Panc1 (cell line): ENCODE data around the gene KCNQ2. TPM values are rescaled to one million over a fixed set of nuclear protein-coding genes. Genes with fewer than 3 reads are reported as not detected.

ENCODE experiments used
- ATAC-seq: fragments of 200-7000 bp; cut with Tn5 transposase; 2 replicates; pipeline ENCODE4 v1.9.1; 2020; ENCODE audit warnings: mild to moderate bottlenecking, moderate library complexity
- BruUV-seq: library from RNA; stranded (reverse); fragments of 400-500 nt; replicated peaks from 2 replicates; lab custom pipeline; 2021; lab: Mats Ljungman, UMichigan
- CTCF ChIA-PET: fragments of 300-600 bp; sonication (Branson Sonifier 250); formaldehyde crosslinking; loops from one replicate; lab custom pipeline; 2022; ENCODE audit warnings: antibody characterized with exemption; lab: Charles Lee
- POLR2A ChIA-PET: fragments of 300-600 bp; sonication (Branson Sonifier 250); formaldehyde crosslinking; loops from one replicate; lab custom pipeline; 2022; ENCODE audit warnings: antibody characterized with exemption; lab: Charles Lee
- DNase-seq: peaks from one replicate; pipeline ENCODE4 v3.0.0-alpha.2; 2010; ENCODE audit warnings: low read depth, low spot score
- H3K27ac ChIP-seq: 2 replicates; pipeline ENCODE4 v1.5.1; 2011; ENCODE audit warnings: mild to moderate bottlenecking, low read length, inconsistent platforms
- H3K27me3 ChIP-seq: fragments of 200-500 bp; sonication (Bioruptor generic); 2 replicates; pipeline ENCODE4 v1.6.0; 2014; ENCODE audit warnings: low read length, inconsistent platforms; ENCODE audit not compliant: control insufficient read depth, insufficient read depth
- H3K36me3 ChIP-seq: fragments of 200-500 bp; sonication (Bioruptor generic); 2 replicates; pipeline ENCODE4 v1.5.1; 2014; ENCODE audit warnings: inconsistent platforms, mild to moderate bottlenecking, low read length, moderate library complexity; ENCODE audit not compliant: control insufficient read depth, insufficient read depth
- H3K4me1 ChIP-seq: 2 replicates; pipeline ENCODE4 v1.5.1; 2011; ENCODE audit warnings: inconsistent platforms, mild to moderate bottlenecking, low read length, moderate library complexity; ENCODE audit not compliant: control insufficient read depth, insufficient read depth
- H3K4me3 ChIP-seq, 2 experiments: 2 replicates each; pipeline ENCODE4 v1.5.1; 2011 to 2012; ENCODE audit warnings: low read depth in 2 of 2, low read length in 2 of 2, mild to moderate bottlenecking in 2 of 2, inconsistent platforms in 1 of 2, moderate library complexity in 1 of 2
- H3K9me3 ChIP-seq: fragments of 200-500 bp; sonication (Bioruptor generic); 2 replicates; pipeline ENCODE4 v1.5.1; 2014; ENCODE audit warnings: low read depth, mild to moderate bottlenecking, inconsistent platforms, low read length, moderate library complexity; ENCODE audit not compliant: control insufficient read depth, insufficient read depth
- CTCF ChIP-seq: fragments of 450-650 bp; IDR thresholded peaks from 2 replicates; pipeline ENCODE4 v1.5.1; 2017; ENCODE audit warnings: mild to moderate bottlenecking
- POLR2AphosphoS5 ChIP-seq: IDR thresholded peaks from 2 replicates; pipeline ENCODE4 v1.6.1; 2012; ENCODE audit warnings: mild to moderate bottlenecking, low read depth, low read length, moderate library complexity
- REST ChIP-seq, 2 experiments: IDR thresholded peaks; 2 replicates each; pipeline ENCODE4 v1.6.1; 2011 to 2012; ENCODE audit warnings: low read depth in 2 of 2, control low read depth in 1 of 2, low read length in 1 of 2, mild to moderate bottlenecking in 1 of 2, moderate library complexity in 1 of 2; ENCODE audit not compliant: insufficient read depth in 1 of 2
- SIN3A ChIP-seq: IDR thresholded peaks from 2 replicates; pipeline ENCODE4 v1.6.1; 2012; ENCODE audit warnings: low read depth, mild to moderate bottlenecking, low read length, moderate library complexity, borderline replicate concordance; ENCODE audit not compliant: insufficient read depth
- TCF7L2 ChIP-seq: IDR thresholded peaks from 2 replicates; pipeline ENCODE4 v1.6.1; 2011; ENCODE audit warnings: mild to moderate bottlenecking, low read depth, low read length, inconsistent platforms
- in situ Hi-C: cut with HindIII; loops from 2 replicates; pipeline ENCODE4 v1.10.0; 2016; ENCODE audit warnings: low sequenced_read_pairs, low pct_unique_long_range_greater_than_20kb
- intact Hi-C: fragments of 100-400 bp; cut with micrococcal nuclease; formaldehyde crosslinking; loops from one replicate; pipeline ENCODE4 v1.10.0; 2022; ENCODE audit not compliant: unreplicated experiment
- total RNA-seq: library from RNA; stranded (reverse); gene quantifications from one replicate; pipeline ENCODE4 v1.2.1, GENCODE V29; 2021; ENCODE audit not compliant: unreplicated experiment

KCNQ2 gene
- total RNA-seq, 1 experiment from 2014 or later, result 19.4 TPM

- H3K27ac ChIP-seq, result no peak overlapping the region
- ChIA-PET POLR2A (no interaction called here), CTCF (interaction anchor here (0.9 kb wide), 1 partner anchor 52 kb away, joined by 3 read pairs; no protein-coding TSS in a partner anchor)
Observed at GRCh38 chr20:63444548-63444947, 27.9 kb downstream of the KCNQ2 start.

DNA sequence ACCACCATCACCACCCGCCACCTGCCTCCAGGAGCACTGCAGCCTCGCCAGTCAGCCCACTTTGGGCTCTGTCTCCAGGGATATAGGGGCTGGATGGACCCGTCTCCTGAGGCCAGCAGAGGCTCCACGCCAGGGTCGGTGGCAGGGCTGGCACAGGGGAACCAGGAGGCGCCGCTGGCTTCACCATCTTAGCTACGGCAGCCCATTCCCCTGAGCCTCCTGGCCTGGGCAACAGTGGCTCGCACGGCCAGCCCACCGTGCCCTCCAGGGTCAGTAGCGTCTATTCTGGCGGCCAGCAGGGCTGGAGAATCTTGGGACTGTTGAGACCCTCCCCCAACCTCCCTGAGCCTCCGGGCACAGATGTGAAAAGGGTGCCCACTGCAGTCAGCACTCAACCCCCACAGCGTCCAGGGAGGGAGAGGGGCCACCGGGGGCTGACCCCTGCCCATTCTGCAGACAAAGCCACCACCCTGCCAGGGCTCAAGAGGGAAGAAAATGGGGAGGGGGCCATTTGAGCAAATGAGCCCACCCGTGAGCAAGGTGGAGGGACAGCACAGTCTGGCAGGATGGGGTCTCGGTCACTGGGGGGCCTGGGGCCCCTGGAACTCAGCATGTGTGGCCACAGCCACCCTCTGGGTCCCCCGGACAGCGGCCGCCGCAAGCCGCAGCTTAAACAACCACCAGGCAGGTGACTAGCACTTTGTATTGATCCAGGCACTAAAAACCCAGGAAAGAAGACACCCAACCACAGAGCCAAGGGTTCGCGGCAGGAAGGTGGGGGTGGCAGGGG is 28.7 kb downstream of the KCNQ2 start:
- peaks cover 9% of the 10 kb centered on the region; the same call in 1 of the 2 replicates for H3K4me1 ChIP-seq
- H3K27ac ChIP-seq, result no peak overlapping the region
- TF ChIP-seq CTCF (no peak), SIN3A (no peak), TCF7L2 (no peak), REST (IDR thresholded peaks at IDR 0.05; ENCODE audit: insufficient read depth in 1 of 2, low read depth in 2 of 2, low read length in 1 of 2) (no peak), POLR2AphosphoS5 (no peak)
- no peaks in the 10 kb centered on the region for H3K36me3 ChIP-seq
- intact Hi-C loops (no loop called here), in situ Hi-C loops (no loop called here)
- H3K9me3 ChIP-seq, result no peaks in the 10 kb centered on the region
- no peaks in the 10 kb centered on the region for H3K27me3 ChIP-seq
- DNase-seq (no peak), ATAC-seq (no peak)
- BruUV-seq, result no TSS peak
- CTCF ChIA-PET, result no interaction called here
- POLR2A ChIA-PET, result no interaction called here
- no peak overlapping the region for H3K4me3 ChIP-seq

More at GRCh38 chr20:63444548-63444947, 27.9 kb downstream of the KCNQ2 start:
- no peaks in the 10 kb centered on the region for H3K9me3 ChIP-seq
- ATAC-seq (no peak), DNase-seq (no peak)
- no TSS peak for BruUV-seq
- in situ Hi-C loops, result no loop called here
- no peak overlapping the region for H3K4me3 ChIP-seq
- intact Hi-C loops, result no loop called here
- peaks cover 9% of the 10 kb centered on the region; the same call in 1 of the 2 replicates for H3K4me1 ChIP-seq
- H3K36me3 ChIP-seq, result no peaks in the 10 kb centered on the region
- TF ChIP-seq TCF7L2 (no peak), REST (IDR thresholded peaks at IDR 0.05; ENCODE audit: insufficient read depth in 1 of 2, low read depth in 2 of 2, low read length in 1 of 2) (no peak), CTCF (no peak), SIN3A (no peak), POLR2AphosphoS5 (no peak)
- no peaks in the 10 kb centered on the region for H3K27me3 ChIP-seq
